ENCODE measurements around the gene ARRDC4.
"Not testable (repeated sequence)": the region's sequence is repeated elsewhere in the genome, so short reads cannot be mapped to it uniquely, and the experiment has no call there.

Gene ARRDC4

GRCh38 chr15:97966246-97966645 is 5.7 kb downstream of the ARRDC4 start:
- DNase-seq (ENCODE audit: low spot score): no peak

GRCh38 chr15:97966924-97967620 is 6.6 kb downstream of the ARRDC4 start:
- no peak for DNase-seq (ENCODE audit: low spot score)

GRCh38 chr15:97967881-97968280 is 7.4 kb downstream of the ARRDC4 start:
- DNase-seq (ENCODE audit: low spot score): no peak

GRCh38 chr15:97968380-97968779 is 7.9 kb downstream of the ARRDC4 start:
- no peak for DNase-seq (ENCODE audit: low spot score)

GRCh38 chr15:97972366-97972765 is 11.9 kb downstream of the ARRDC4 start:
- DNase-seq (ENCODE audit: low spot score): no peak

GRCh38 chr15:97976129-97976528 is 15.6 kb downstream of the ARRDC4 start:
- DNase-seq (ENCODE audit: low spot score): no peak

- no peak for DNase-seq (ENCODE audit: low spot score)
Measured at GRCh38 chr15:97976766-97977503, 16.4 kb downstream of the ARRDC4 start.

GRCh38 chr15:97977734-97978133 is 17.2 kb downstream of the ARRDC4 start:
- DNase-seq (ENCODE audit: low spot score): no peak

GRCh38 chr15:97978401-97979139 is 18.1 kb downstream of the ARRDC4 start:
- DNase-seq (ENCODE audit: low spot score): no peak

GRCh38 chr15:97979140-97979520 is 18.6 kb downstream of the ARRDC4 start:
- no peak for DNase-seq (ENCODE audit: low spot score)

GRCh38 chr15:97981058-97981457 is 20.6 kb downstream of the ARRDC4 start:
- no peak for DNase-seq (ENCODE audit: low spot score)

- DNase-seq (ENCODE audit: low spot score): no peak
Measured at GRCh38 chr15:97981758-97982157, 21.3 kb downstream of the ARRDC4 start.

GRCh38 chr15:97984157-97984556 is 23.7 kb downstream of the ARRDC4 start:
- no peak for DNase-seq (ENCODE audit: low spot score)

GRCh38 chr15:97985979-97986378 is 25.5 kb downstream of the ARRDC4 start:
- not testable (repeated sequence) for DNase-seq (ENCODE audit: low spot score)

GRCh38 chr15:97986781-97987180 is 26.3 kb downstream of the ARRDC4 start:
- DNase-seq (ENCODE audit: low spot score): no peak

- no peak for DNase-seq (ENCODE audit: low spot score)
Measured at GRCh38 chr15:97989299-97989698, 28.8 kb downstream of the ARRDC4 start.

- DNase-seq (ENCODE audit: low spot score): no peak
Measured at GRCh38 chr15:97991972-97992541, 31.6 kb downstream of the ARRDC4 start.

- no peak for DNase-seq (ENCODE audit: low spot score)
Measured at GRCh38 chr15:97992823-97993222, 32.3 kb downstream of the ARRDC4 start.

- no peak for DNase-seq (ENCODE audit: low spot score)
Measured at GRCh38 chr15:97993310-97993738, 32.8 kb downstream of the ARRDC4 start.

GRCh38 chr15:97994236-97994635 is 33.7 kb downstream of the ARRDC4 start:
- DNase-seq (ENCODE audit: low spot score): no peak

- DNase-seq (ENCODE audit: low spot score): no peak
Measured at GRCh38 chr15:97995192-97995591, 34.7 kb downstream of the ARRDC4 start.

- no peak for DNase-seq (ENCODE audit: low spot score)
Measured at GRCh38 chr15:97995881-97996603, 35.5 kb downstream of the ARRDC4 start.
